DND-41 (cell line): ENCODE measurements around the gene FBN1.

ENCODE experiments used
- ATAC-seq: fragments of 200-7000 bp; cut with Tn5 transposase; 3 replicates; pipeline ENCODE4 v1.9.1; 2021; ENCODE audit warnings: low read depth; ENCODE audit not compliant: insufficient read depth
- DNase-seq: peaks from one replicate; pipeline ENCODE4 v3.0.0-alpha.2; 2020
- H2AFZ ChIP-seq: 2 replicates; pipeline ENCODE4 v1.6.0; 2012; ENCODE audit warnings: low read depth, low read length
- H3K27ac ChIP-seq: 2 replicates; pipeline ENCODE4 v1.5.1; 2012; ENCODE audit warnings: low read length, inconsistent platforms
- H3K27me3 ChIP-seq: fragments of 200-600 bp; sonication (generic); 2 replicates; pipeline ENCODE4 v1.6.0; 2012; ENCODE audit warnings: low read length, mild to moderate bottlenecking, inconsistent platforms; ENCODE audit not compliant: insufficient read depth, poor library complexity
- H3K36me3 ChIP-seq: 2 replicates; pipeline ENCODE4 v1.5.1; 2012; ENCODE audit warnings: low read length, inconsistent platforms; ENCODE audit not compliant: insufficient read depth
- H3K4me1 ChIP-seq: 2 replicates; pipeline ENCODE4 v1.5.1; 2012; ENCODE audit warnings: mild to moderate bottlenecking, low read length; ENCODE audit not compliant: insufficient read depth
- H3K4me2 ChIP-seq: 2 replicates; pipeline ENCODE4 v1.6.0; 2012; ENCODE audit warnings: mild to moderate bottlenecking, moderate library complexity, low read length, inconsistent platforms; ENCODE audit not compliant: insufficient read depth
- H3K4me3 ChIP-seq, 2 experiments: fragments of 200-600 bp in 1 of 2; shearing (Covaris generic) in 1 of 2; 2 replicates each; pipeline ENCODE4 v1.5.1; 2012 to 2016; ENCODE audit warnings: inconsistent platforms in 2 of 2, low read length in 2 of 2, mild to moderate bottlenecking in 2 of 2, low read depth in 1 of 2, moderate library complexity in 1 of 2
- H3K79me2 ChIP-seq: 2 replicates; pipeline ENCODE4 v1.6.0; 2012; ENCODE audit warnings: low read length, inconsistent platforms; ENCODE audit not compliant: insufficient read depth
- H3K9ac ChIP-seq: 2 replicates; pipeline ENCODE4 v1.6.0; 2012; ENCODE audit warnings: low read depth, mild to moderate bottlenecking, inconsistent platforms, low read length, moderate library complexity
- H3K9me3 ChIP-seq: 2 replicates; pipeline ENCODE4 v1.5.1; 2012; ENCODE audit warnings: low read length, moderate library complexity, mild to moderate bottlenecking, inconsistent platforms; ENCODE audit not compliant: insufficient read depth, severe bottlenecking
- H4K20me1 ChIP-seq: 2 replicates; pipeline ENCODE4 v1.6.0; 2012; ENCODE audit warnings: low read length; ENCODE audit not compliant: insufficient read depth
- EZH2 ChIP-seq: IDR thresholded peaks from 3 replicates; pipeline ENCODE4 v1.6.1; 2012; ENCODE audit warnings: borderline replicate concordance, low read depth, mild to moderate bottlenecking, moderate library complexity, low read length, inconsistent platforms; ENCODE audit not compliant: severe bottlenecking
- TF ChIP-seq, protein P1 (sequence below): IDR thresholded peaks from 2 replicates; pipeline ENCODE4 v1.5.1; 2012; ENCODE audit warnings: borderline replicate concordance, low read length, moderate library complexity, mild to moderate bottlenecking; ENCODE audit not compliant: poor library complexity, severe bottlenecking; ENCODE audit errors: extremely low read depth

Gene FBN1

DNA sequence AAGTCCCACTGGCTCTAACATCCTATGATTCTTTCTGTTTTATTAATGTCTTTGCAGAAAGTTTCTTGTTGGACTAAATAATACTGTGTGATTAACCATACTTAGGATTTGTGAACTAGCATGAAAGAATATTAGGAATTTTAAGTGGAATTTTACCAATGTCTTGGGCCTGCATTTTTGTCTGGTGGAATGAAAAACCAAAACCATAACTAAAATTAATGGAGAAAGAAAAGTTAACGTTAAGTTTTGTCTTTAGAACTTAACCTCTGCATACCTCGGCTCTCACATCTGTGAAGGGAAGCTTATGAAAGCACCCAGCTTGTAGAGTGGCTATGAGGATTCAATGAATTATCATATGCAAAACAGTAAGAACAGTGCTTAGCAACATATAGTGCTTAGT is 6.5 kb downstream of the FBN1 start:
- Histone ChIP-seq H3K36me3 (no peaks in the 10 kb centered on the region), H3K4me2 (no peak overlapping the region), H3K79me2 (no peaks in the 10 kb centered on the region), H3K9ac (no peak overlapping the region), H3K9me3 (no peaks in the 10 kb centered on the region), H3K4me1 (peaks cover 4% of the 10 kb centered on the region; the same call in 1 of the 2 replicates), H3K27me3 (peaks cover 2% of the 10 kb centered on the region), H3K27ac (no peak overlapping the region), H3K4me3 (no peak overlapping the region), H2AFZ (no peak overlapping the region), H4K20me1 (no peaks in the 10 kb centered on the region)
- DNase-seq (no peak), ATAC-seq (no peak)
- TF ChIP-seq, protein P1, sequence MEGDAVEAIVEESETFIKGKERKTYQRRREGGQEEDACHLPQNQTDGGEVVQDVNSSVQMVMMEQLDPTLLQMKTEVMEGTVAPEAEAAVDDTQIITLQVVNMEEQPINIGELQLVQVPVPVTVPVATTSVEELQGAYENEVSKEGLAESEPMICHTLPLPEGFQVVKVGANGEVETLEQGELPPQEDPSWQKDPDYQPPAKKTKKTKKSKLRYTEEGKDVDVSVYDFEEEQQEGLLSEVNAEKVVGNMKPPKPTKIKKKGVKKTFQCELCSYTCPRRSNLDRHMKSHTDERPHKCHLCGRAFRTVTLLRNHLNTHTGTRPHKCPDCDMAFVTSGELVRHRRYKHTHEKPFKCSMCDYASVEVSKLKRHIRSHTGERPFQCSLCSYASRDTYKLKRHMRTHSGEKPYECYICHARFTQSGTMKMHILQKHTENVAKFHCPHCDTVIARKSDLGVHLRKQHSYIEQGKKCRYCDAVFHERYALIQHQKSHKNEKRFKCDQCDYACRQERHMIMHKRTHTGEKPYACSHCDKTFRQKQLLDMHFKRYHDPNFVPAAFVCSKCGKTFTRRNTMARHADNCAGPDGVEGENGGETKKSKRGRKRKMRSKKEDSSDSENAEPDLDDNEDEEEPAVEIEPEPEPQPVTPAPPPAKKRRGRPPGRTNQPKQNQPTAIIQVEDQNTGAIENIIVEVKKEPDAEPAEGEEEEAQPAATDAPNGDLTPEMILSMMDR = no peak
- TF ChIP-seq EZH2 = no peak

GRCh38 chr15:48637639-48638038 is 7.9 kb downstream of the FBN1 start:
- Histone ChIP-seq H3K36me3 (no peaks in the 10 kb centered on the region), H3K79me2 (no peaks in the 10 kb centered on the region), H3K9ac (no peak overlapping the region), H3K4me1 (peaks cover 2% of the 10 kb centered on the region; the same call in 1 of the 2 replicates), H3K4me3 (no peak overlapping the region), H3K4me2 (no peak overlapping the region), H3K27me3 (no peaks in the 10 kb centered on the region), H4K20me1 (no peaks in the 10 kb centered on the region), H3K27ac (no peak overlapping the region), H3K9me3 (no peaks in the 10 kb centered on the region), H2AFZ (no peak overlapping the region)
- ATAC-seq = no peak
- TF ChIP-seq EZH2 = no peak
- TF ChIP-seq, protein P1 = no peak
- DNase-seq = no peak

DNA sequence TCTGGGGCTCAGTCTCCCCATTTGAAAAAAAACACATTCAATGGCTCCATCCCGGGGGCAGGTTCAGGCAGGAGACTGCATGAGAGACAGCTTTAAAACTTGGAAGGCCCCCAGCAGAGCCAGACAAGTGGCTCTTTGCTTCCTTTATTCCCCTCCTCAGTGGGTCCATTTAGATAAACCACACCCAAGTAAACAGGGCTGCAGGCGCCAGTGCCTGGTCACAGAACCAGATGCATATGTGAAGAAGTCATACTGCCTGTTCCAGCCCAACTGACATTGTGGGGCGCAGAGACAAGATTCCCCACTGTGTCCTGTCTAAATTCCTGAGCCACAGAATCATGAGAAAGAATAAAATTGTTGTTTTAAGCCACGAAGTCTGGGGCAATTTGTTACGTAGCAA is 9.0 kb downstream of the FBN1 start:
- no peak overlapping the region for H3K27ac ChIP-seq
- H2AFZ ChIP-seq = no peak overlapping the region
- no peak for ATAC-seq
- H3K36me3 ChIP-seq = no peaks in the 10 kb centered on the region
- DNase-seq = no peak
- no peaks in the 10 kb centered on the region for H3K79me2 ChIP-seq
- no peaks in the 10 kb centered on the region for H3K27me3 ChIP-seq
- H3K4me1 ChIP-seq = peaks cover 2% of the 10 kb centered on the region; the same call in 1 of the 2 replicates
- no peaks in the 10 kb centered on the region for H4K20me1 ChIP-seq
- H3K4me2 ChIP-seq = no peak overlapping the region
- H3K4me3 ChIP-seq = no peak overlapping the region
- no peak for TF ChIP-seq EZH2
- TF ChIP-seq, protein P1 = no peak
- H3K9ac ChIP-seq = no peak overlapping the region
- no peaks in the 10 kb centered on the region for H3K9me3 ChIP-seq

GRCh38 chr15:48634893-48635292 is 10.6 kb downstream of the FBN1 start:
- no peaks in the 10 kb centered on the region for H4K20me1 ChIP-seq
- no peak for ATAC-seq
- DNase-seq = no peak
- no peaks in the 10 kb centered on the region for H3K79me2 ChIP-seq
- H2AFZ ChIP-seq = no peak overlapping the region
- H3K27me3 ChIP-seq = no peaks in the 10 kb centered on the region
- no peaks in the 10 kb centered on the region for H3K9me3 ChIP-seq
- H3K4me3 ChIP-seq = no peak overlapping the region
- no peak overlapping the region for H3K4me2 ChIP-seq
- no peaks in the 10 kb centered on the region for H3K36me3 ChIP-seq
- H3K27ac ChIP-seq = no peak overlapping the region
- no peak overlapping the region for H3K9ac ChIP-seq
- no peaks in the 10 kb centered on the region for H3K4me1 ChIP-seq
- TF ChIP-seq, protein P1 = no peak
- TF ChIP-seq EZH2 = no peak
